PC-9 (cell line): Measurements from ENCODE around the gene PHLDA3. TPM values are rescaled to one million over a fixed set of nuclear protein-coding genes. Genes with fewer than 3 reads are reported as not detected.

Source experiments
- BruUV-seq: library from RNA; stranded (reverse); fragments of 400-500 nt; replicated peaks from 2 replicates; lab custom pipeline; 2021; lab: Mats Ljungman, UMichigan
- CTCF ChIA-PET: fragments of 300-600 bp; sonication (Branson Sonifier 250); formaldehyde crosslinking; loops from one replicate; lab custom pipeline; 2022; ENCODE audit warnings: antibody characterized with exemption; lab: Charles Lee
- POLR2A ChIA-PET: fragments of 300-600 bp; sonication (Branson Sonifier 250); formaldehyde crosslinking; loops from one replicate; lab custom pipeline; 2022; ENCODE audit warnings: antibody characterized with exemption; ENCODE audit not compliant: unreplicated experiment; lab: Charles Lee
- DNase-seq, 2 experiments: peaks; one replicate each; pipeline versions ENCODE4 v3.0.0 to v3.0.0-alpha.2; 2015 to 2022; ENCODE audit warnings: mixed read lengths in 1 of 2
- H2AFZ ChIP-seq: fragments of 200-600 bp; sonication (generic); 2 replicates; pipeline ENCODE4 v1.8.1; 2017; ENCODE audit warnings: antibody characterized with exemption
- H3F3A ChIP-seq: fragments of 200-600 bp; sonication (generic); 2 replicates; pipeline ENCODE4 v1.8.1; 2017; ENCODE audit warnings: antibody characterized with exemption, mild to moderate bottlenecking, low read depth; ENCODE audit not compliant: insufficient read depth
- H3K27ac ChIP-seq: fragments of 200-600 bp; sonication (generic); 2 replicates; pipeline ENCODE4 v1.6.1; 2016; ENCODE audit warnings: mixed run types
- H3K27me3 ChIP-seq: fragments of 200-600 bp; sonication (generic); 2 replicates; pipeline ENCODE4 v1.6.1; 2016; ENCODE audit warnings: low read depth, mixed run types; ENCODE audit not compliant: insufficient read depth
- H3K36me3 ChIP-seq: fragments of 200-600 bp; sonication (generic); 2 replicates; pipeline ENCODE4 v1.6.1; 2016; ENCODE audit warnings: low read depth, mixed run types
- H3K4me1 ChIP-seq: fragments of 200-600 bp; sonication (generic); replicated peaks from 2 replicates; pipeline ENCODE4 v1.6.1; 2016; ENCODE audit warnings: mixed run types; ENCODE audit not compliant: insufficient read depth
- H3K4me2 ChIP-seq: fragments of 200-600 bp; sonication (generic); 2 replicates; pipeline ENCODE4 v1.6.1; 2017; ENCODE audit warnings: mixed run types
- H3K4me3 ChIP-seq: fragments of 200-600 bp; sonication (generic); 2 replicates; pipeline ENCODE4 v1.6.1; 2016; ENCODE audit warnings: mixed run types
- H3K79me2 ChIP-seq: fragments of 200-600 bp; sonication (generic); 2 replicates; pipeline ENCODE4 v1.6.1; 2017; ENCODE audit warnings: low read depth, mixed run types
- H3K9me2 ChIP-seq: fragments of 200-600 bp; sonication (generic); 2 replicates; pipeline ENCODE4 v1.8.1; 2017; ENCODE audit warnings: mild to moderate bottlenecking; ENCODE audit not compliant: insufficient read depth
- H3K9me3 ChIP-seq: fragments of 200-600 bp; sonication (generic); 2 replicates; pipeline ENCODE4 v1.8.1; 2016; ENCODE audit warnings: low read depth; ENCODE audit not compliant: insufficient read depth
- H4K20me1 ChIP-seq: fragments of 200-600 bp; sonication (generic); 2 replicates; pipeline ENCODE4 v1.8.1; 2017; ENCODE audit not compliant: insufficient read depth
- EZH2 ChIP-seq: fragments of 200-600 bp; sonication (generic); IDR thresholded peaks from 2 replicates; pipeline ENCODE4 v1.8.0; 2017; ENCODE audit warnings: antibody characterized with exemption, low read depth
- intact Hi-C: fragments of 100-400 bp; cut with micrococcal nuclease; formaldehyde crosslinking; loops from one replicate; pipeline ENCODE4 v1.10.0; 2022; ENCODE audit not compliant: unreplicated experiment
- total RNA-seq: library from RNA; stranded (reverse); gene quantifications from 2 replicates; pipeline ENCODE4 v1.2.3, GENCODE V29; 2021
- TF ChIP-seq, protein P1 (sequence below): fragments of 200-600 bp; sonication (generic); conservative IDR thresholded peaks from 2 replicates; pipeline ENCODE4 v1.6.1; 2017; ENCODE audit warnings: mixed run types, antibody characterized with exemption, mild to moderate bottlenecking, moderate library complexity

The PHLDA3 gene
- total RNA-seq, 1 experiment from 2014 or later: 31.6 TPM

DNA sequence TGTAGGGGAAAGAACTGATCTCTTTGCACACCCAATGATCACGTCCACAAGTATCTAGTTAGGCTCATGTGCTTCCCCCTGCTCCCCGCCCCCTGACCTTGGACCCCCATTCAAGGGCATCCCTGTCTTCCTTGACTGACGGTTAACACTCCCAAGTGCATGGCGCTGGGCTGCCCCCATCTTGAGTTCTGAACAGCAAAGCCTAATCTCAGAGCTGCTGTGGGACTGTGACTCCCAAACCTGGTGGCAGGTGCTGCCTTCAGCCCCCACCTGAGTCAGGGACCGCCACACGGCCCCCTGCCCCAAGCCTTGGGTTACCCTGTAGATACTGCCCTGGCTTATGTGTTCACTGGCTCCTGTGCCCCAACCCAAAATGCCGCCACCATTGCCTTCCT is 48.4 kb downstream of the PHLDA3 start:
- POLR2A ChIA-PET: interaction anchor here (0.7 kb wide), 1 partner anchor 87 kb away, joined by 5 read pairs; no protein-coding TSS in a partner anchor
- Histone ChIP-seq H3K27ac (no peak overlapping the region), H2AFZ (no peak overlapping the region), H3K9me3 (no peaks in the 10 kb centered on the region), H3K4me1 (no peaks in the 10 kb centered on the region), H3K36me3 (no peaks in the 10 kb centered on the region), H3K79me2 (no peaks in the 10 kb centered on the region), H4K20me1 (no peaks in the 10 kb centered on the region), H3F3A (no peaks in the 10 kb centered on the region), H3K9me2 (no peaks in the 10 kb centered on the region), H3K27me3 (peaks cover 11% of the 10 kb centered on the region; the same call in 1 of the 2 replicates), H3K4me3 (no peak overlapping the region), H3K4me2 (no peak overlapping the region)
- CTCF ChIA-PET: no interaction called here
- no peak for DNase-seq
- intact Hi-C loops: no loop called here
- BruUV-seq: no TSS peak
- TF ChIP-seq, protein P1, sequence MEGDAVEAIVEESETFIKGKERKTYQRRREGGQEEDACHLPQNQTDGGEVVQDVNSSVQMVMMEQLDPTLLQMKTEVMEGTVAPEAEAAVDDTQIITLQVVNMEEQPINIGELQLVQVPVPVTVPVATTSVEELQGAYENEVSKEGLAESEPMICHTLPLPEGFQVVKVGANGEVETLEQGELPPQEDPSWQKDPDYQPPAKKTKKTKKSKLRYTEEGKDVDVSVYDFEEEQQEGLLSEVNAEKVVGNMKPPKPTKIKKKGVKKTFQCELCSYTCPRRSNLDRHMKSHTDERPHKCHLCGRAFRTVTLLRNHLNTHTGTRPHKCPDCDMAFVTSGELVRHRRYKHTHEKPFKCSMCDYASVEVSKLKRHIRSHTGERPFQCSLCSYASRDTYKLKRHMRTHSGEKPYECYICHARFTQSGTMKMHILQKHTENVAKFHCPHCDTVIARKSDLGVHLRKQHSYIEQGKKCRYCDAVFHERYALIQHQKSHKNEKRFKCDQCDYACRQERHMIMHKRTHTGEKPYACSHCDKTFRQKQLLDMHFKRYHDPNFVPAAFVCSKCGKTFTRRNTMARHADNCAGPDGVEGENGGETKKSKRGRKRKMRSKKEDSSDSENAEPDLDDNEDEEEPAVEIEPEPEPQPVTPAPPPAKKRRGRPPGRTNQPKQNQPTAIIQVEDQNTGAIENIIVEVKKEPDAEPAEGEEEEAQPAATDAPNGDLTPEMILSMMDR: no peak
- no peak for TF ChIP-seq EZH2

DNA sequence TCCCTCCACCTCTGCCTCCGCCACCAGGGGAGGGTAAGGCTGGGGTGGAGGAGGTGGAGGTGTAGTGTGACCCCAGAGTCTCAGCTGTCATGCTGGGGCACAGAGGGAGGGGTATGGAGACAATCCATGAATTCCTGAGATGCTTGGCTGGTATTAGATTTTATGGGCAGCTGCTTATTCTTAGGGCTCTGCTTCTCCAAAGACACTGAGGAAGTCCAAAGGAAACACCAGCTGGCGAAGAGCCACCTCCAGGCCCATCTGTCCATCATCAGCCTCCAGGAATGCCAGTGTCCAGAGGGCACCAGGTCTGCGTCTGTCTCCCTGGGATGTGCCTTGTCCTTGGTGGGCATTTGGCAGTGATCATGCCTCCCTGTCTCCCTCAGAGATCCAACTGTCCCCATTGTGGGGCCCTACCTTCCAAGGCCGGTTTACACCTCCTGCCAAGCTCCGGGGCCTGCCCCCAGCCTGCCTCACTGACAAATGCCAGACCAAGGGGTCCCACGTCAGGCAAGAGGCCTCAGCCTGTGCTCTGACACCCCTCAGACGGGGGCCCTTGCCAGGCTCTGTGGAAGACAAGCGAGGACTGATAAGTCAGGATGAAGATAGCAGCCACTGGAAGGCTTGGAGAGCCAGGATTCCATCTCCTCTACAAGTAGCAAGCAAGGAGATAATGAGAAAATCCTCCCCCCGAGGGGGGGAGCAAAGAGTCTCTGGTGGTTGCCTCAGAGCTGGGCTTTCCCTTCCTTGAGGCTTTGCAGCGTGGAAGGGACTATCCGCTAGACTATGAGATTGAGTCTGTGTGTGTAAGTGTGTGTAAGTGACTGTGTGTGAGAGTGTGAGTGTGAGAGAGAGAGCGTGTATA is 49.0 kb downstream of the PHLDA3 start:
- CTCF ChIA-PET: no interaction called here
- H3K27me3 ChIP-seq: peaks cover 16% of the 10 kb centered on the region; the same call in 1 of the 2 replicates
- POLR2A ChIA-PET: no interaction called here
- no peak overlapping the region for H3K27ac ChIP-seq
- H2AFZ ChIP-seq: no peak overlapping the region
- H3K9me3 ChIP-seq: no peaks in the 10 kb centered on the region
- no peaks in the 10 kb centered on the region for H3F3A ChIP-seq
- H3K4me1 ChIP-seq: no peaks in the 10 kb centered on the region
- no peaks in the 10 kb centered on the region for H3K9me2 ChIP-seq
- DNase-seq: no peak
- no peaks in the 10 kb centered on the region for H3K36me3 ChIP-seq
- H3K79me2 ChIP-seq: no peaks in the 10 kb centered on the region
- no peaks in the 10 kb centered on the region for H4K20me1 ChIP-seq
- TF ChIP-seq EZH2: no peak
- TF ChIP-seq, protein P1: no peak
- no TSS peak for BruUV-seq
- intact Hi-C loops: no loop called here
- H3K4me3 ChIP-seq: no peak overlapping the region
- no peak overlapping the region for H3K4me2 ChIP-seq

DNA sequence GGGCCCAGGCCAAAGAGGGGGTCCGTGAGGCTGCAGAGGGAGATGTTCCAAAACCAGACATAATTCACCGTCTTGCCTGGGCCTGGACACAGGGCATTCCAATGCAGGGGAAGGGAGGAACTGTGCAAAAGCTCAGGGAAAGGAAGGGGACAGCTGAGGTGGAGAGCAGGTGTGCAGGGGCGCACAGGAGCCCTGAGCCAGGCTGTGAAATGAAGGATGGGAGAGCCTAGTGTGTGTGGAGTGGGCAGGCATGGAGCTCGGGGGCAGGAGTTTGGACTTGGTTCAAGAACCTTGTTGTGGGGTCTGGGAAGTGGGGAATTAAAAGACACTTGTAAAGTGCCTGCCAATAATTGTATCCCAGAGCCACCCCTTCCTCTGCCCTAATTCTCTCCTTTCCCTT is 49.7 kb downstream of the PHLDA3 start:
- no peaks in the 10 kb centered on the region for H3K9me3 ChIP-seq
- BruUV-seq: no TSS peak
- ChIA-PET POLR2A (no interaction called here), CTCF (no interaction called here)
- no peak overlapping the region for H3K27ac ChIP-seq
- no peaks in the 10 kb centered on the region for H3K36me3 ChIP-seq
- H4K20me1 ChIP-seq: no peaks in the 10 kb centered on the region
- TF ChIP-seq, protein P1: no peak
- TF ChIP-seq EZH2: no peak
- intact Hi-C loops: no loop called here
- no peak overlapping the region for H3K4me3 ChIP-seq
- no peak for DNase-seq
- peaks cover 16% of the 10 kb centered on the region; the same call in 1 of the 2 replicates for H3K27me3 ChIP-seq
- H3K4me2 ChIP-seq: no peak overlapping the region
- H3K9me2 ChIP-seq: no peaks in the 10 kb centered on the region
- no peaks in the 10 kb centered on the region for H3F3A ChIP-seq
- H3K4me1 ChIP-seq: no peaks in the 10 kb centered on the region
- H3K79me2 ChIP-seq: no peaks in the 10 kb centered on the region
- H2AFZ ChIP-seq: no peak overlapping the region
